Stimulated activated CD8-positive, alpha-beta memory T cell treated with anti-CD3 and anti-CD28 coated beads, Interleukin-7, amount 100 ng/mL, for 4 hours (primary cell): ENCODE measurements around the gene LAMA4.

ENCODE experiments used
- DNase-seq, 2 donors: peaks; one replicate each; pipeline ENCODE4 v3.0.0-alpha.2; 2020; ENCODE audit warnings: low read depth in 2 of 2

Gene LAMA4

GRCh38 chr6:112243861-112244827, 10.2 kb downstream of the LAMA4 start:
- no peak for DNase-seq

- DNase-seq, result no peak
These were observed 12.4 kb downstream of the LAMA4 start for GRCh38 chr6:112241820-112242429.

- no peak for DNase-seq
These were observed 16.8 kb downstream of the LAMA4 start for GRCh38 chr6:112237595-112237994.

GRCh38 chr6:112237066-112237465, 17.3 kb downstream of the LAMA4 start:
- no peak for DNase-seq

- peak; percentile 3 to 8 for DNase-seq
These were observed 18.4 kb downstream of the LAMA4 start for GRCh38 chr6:112235956-112236355.

GRCh38 chr6:112234601-112235000, 19.8 kb downstream of the LAMA4 start:
- DNase-seq, result no peak

- DNase-seq, result no peak
These were observed 20.5 kb downstream of the LAMA4 start for GRCh38 chr6:112233847-112234246.

- no peak for DNase-seq
These were observed 21.5 kb downstream of the LAMA4 start for GRCh38 chr6:112232845-112233256.

- no peak for DNase-seq
These were observed 22.7 kb downstream of the LAMA4 start for GRCh38 chr6:112231594-112232060.

- no peak for DNase-seq
These were observed 23.2 kb downstream of the LAMA4 start for GRCh38 chr6:112231164-112231563.

GRCh38 chr6:112228480-112229332, 25.7 kb downstream of the LAMA4 start:
- no peak for DNase-seq

- no peak for DNase-seq
These were observed 26.4 kb downstream of the LAMA4 start for GRCh38 chr6:112227992-112228391.

- DNase-seq, result no peak
These were observed 27.0 kb downstream of the LAMA4 start for GRCh38 chr6:112227411-112227810.

- DNase-seq, result no peak
These were observed 28.7 kb downstream of the LAMA4 start for GRCh38 chr6:112225691-112226090.

- DNase-seq, result no peak
These were observed 30.3 kb downstream of the LAMA4 start for GRCh38 chr6:112224088-112224487.

GRCh38 chr6:112223070-112223861, 31.1 kb downstream of the LAMA4 start:
- DNase-seq, result no peak

- DNase-seq, result no peak
These were observed 32.1 kb downstream of the LAMA4 start for GRCh38 chr6:112221981-112222852.

- no peak for DNase-seq
These were observed 32.8 kb downstream of the LAMA4 start for GRCh38 chr6:112221561-112221960.

GRCh38 chr6:112218563-112218962, 35.8 kb downstream of the LAMA4 start:
- DNase-seq, result no peak
